ENCODE measurements around the gene FMN1. TPM values are rescaled to one million over a fixed set of nuclear protein-coding genes. Genes with fewer than 3 reads are reported as not detected.

The FMN1 gene
- total and polyA plus RNA-seq, 5 donors from 2014 or later = 0.32 to 8.9 (median 0.36) TPM; not detected in 2

DNA sequence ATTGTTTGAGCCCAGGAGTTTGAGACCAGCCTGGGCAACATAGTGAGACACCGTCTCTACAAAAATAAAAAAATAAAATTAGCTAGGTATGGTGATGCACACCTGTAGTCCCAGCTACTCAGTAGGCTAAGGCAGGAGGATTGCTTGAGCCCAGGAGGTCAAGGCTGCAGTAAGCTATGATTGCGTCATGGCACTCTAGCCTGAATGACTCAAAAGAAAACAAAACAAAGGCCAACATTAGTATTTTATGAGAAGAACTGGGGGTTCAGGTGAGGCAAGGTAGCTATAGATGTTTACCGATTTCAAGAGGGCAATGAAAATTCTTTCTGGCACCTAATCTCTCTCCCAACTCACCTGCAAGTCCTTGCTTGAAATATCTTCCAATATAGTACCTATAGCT lies 399.5 kb downstream of the FMN1 start:
- H3K27me3 Mint-ChIP-seq = peaks cover 11% of the 10 kb centered on the region
- H3K27ac Mint-ChIP-seq = no peak overlapping the region
- no peak for DNase-seq
- H3K4me3 Mint-ChIP-seq = no peak overlapping the region
- H3K36me3 Mint-ChIP-seq = no peaks in the 10 kb centered on the region
- Histone ChIP-seq H3K36me3 (ENCODE audit: control insufficient read depth, insufficient read depth, low read length) (peaks cover 2% of the 10 kb centered on the region), H3K4me3 (ENCODE audit: low read depth, low read length) (no peak overlapping the region), H3K27me3 (ENCODE audit: control insufficient read depth, insufficient read depth, low read length) (no peaks in the 10 kb centered on the region), H3K4me1 (ENCODE audit: control insufficient read depth, insufficient read depth, low read length, poor library complexity, severe bottlenecking) (no peaks in the 10 kb centered on the region), H3K27ac (ENCODE audit: insufficient read depth, low read length, poor library complexity, severe bottlenecking) (no peak overlapping the region), H3K9me3 (ENCODE audit: control insufficient read depth in 2 of 2, low read length in 2 of 2) (no peaks in the 10 kb centered on the region)
- no peak for ATAC-seq (ENCODE audit: low read depth in 2 of 2)
- no peaks in the 10 kb centered on the region for H3K4me1 Mint-ChIP-seq
- no peaks in the 10 kb centered on the region for H3K9me3 Mint-ChIP-seq

DNA sequence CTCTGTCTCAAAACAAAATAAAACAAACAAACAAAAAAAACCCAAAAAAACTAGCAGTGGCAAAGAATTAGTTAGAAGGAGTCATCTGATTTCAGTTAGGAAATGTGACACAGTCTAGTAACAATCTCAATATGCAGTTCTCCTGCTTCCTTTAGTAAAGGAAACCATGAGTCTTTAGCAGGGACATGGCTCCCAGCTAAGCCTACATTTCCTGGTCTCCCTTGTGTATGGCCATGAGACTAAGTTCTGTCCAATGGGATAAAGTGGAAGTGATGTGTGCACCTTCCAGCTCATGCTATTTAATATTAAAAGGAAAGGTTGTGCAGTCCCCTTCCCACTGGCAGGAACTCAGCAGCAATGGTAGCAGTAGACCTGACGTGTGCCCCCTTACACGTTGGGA lies 402.1 kb downstream of the FMN1 start:
- H3K27me3 Mint-ChIP-seq = peaks cover 6% of the 10 kb centered on the region
- DNase-seq (no peak), ATAC-seq (ENCODE audit: low read depth in 2 of 2) (no peak)
- no peaks in the 10 kb centered on the region for H3K36me3 ChIP-seq (ENCODE audit: control insufficient read depth, insufficient read depth, low read length)
- no peaks in the 10 kb centered on the region for H3K9me3 Mint-ChIP-seq
- H3K27ac ChIP-seq (ENCODE audit: insufficient read depth, low read length, poor library complexity, severe bottlenecking) = no peak overlapping the region
- no peaks in the 10 kb centered on the region for H3K36me3 Mint-ChIP-seq
- H3K27me3 ChIP-seq (ENCODE audit: control insufficient read depth, insufficient read depth, low read length) = no peaks in the 10 kb centered on the region
- H3K9me3 ChIP-seq (ENCODE audit: control insufficient read depth in 2 of 2, low read length in 2 of 2) = no peaks in the 10 kb centered on the region
- H3K4me1 Mint-ChIP-seq = no peaks in the 10 kb centered on the region
- H3K27ac Mint-ChIP-seq = no peak overlapping the region
- no peaks in the 10 kb centered on the region for H3K4me1 ChIP-seq (ENCODE audit: control insufficient read depth, insufficient read depth, low read length, poor library complexity, severe bottlenecking)
- H3K4me3 Mint-ChIP-seq = no peak overlapping the region
- H3K4me3 ChIP-seq (ENCODE audit: low read depth, low read length) = no peak overlapping the region

DNA sequence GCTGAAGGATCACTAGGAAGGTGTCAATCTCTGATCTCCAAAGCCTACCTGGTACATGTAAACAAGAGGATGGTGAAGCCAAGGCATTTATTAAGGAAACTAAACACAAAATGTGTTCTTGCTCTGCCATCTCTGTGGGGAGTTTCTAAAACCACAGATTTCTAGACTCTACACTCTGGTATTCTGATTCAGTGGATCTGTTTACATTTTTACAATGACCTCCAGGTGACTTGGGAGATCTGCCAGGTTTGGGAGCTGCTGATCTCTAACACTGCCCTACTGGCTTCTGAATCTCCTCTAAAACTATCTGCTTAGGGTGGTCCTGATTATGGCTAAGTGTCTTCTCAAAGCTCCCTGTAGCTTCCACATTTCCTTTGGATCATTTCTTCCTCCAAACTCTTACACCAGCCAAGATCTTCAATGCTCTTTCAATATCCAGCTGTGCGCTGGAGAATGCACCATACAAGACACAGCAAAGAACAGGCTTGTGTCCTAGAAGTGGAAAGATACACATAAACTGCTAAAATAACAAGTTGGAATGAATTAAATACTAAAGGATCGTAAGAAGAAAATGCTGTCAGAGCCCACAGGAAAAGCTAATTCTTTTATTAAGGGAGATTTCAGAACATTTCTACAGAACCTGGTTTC lies 404.0 kb downstream of the FMN1 start:
- Mint-ChIP-seq H3K9me3 (no peaks in the 10 kb centered on the region), H3K27me3 (peaks cover 6% of the 10 kb centered on the region), H3K4me3 (no peak overlapping the region), H3K36me3 (no peaks in the 10 kb centered on the region), H3K27ac (no peak overlapping the region), H3K4me1 (no peaks in the 10 kb centered on the region)
- no peaks in the 10 kb centered on the region for H3K36me3 ChIP-seq (ENCODE audit: control insufficient read depth, insufficient read depth, low read length)
- H3K4me1 ChIP-seq (ENCODE audit: control insufficient read depth, insufficient read depth, low read length, poor library complexity, severe bottlenecking) = no peaks in the 10 kb centered on the region
- no peak for ATAC-seq (ENCODE audit: low read depth in 2 of 2)
- no peaks in the 10 kb centered on the region for H3K27me3 ChIP-seq (ENCODE audit: control insufficient read depth, insufficient read depth, low read length)
- no peak for DNase-seq
- H3K27ac ChIP-seq (ENCODE audit: insufficient read depth, low read length, poor library complexity, severe bottlenecking) = no peak overlapping the region
- H3K9me3 ChIP-seq (ENCODE audit: control insufficient read depth in 2 of 2, low read length in 2 of 2) = no peaks in the 10 kb centered on the region
- H3K4me3 ChIP-seq (ENCODE audit: low read depth, low read length) = no peak overlapping the region

DNA sequence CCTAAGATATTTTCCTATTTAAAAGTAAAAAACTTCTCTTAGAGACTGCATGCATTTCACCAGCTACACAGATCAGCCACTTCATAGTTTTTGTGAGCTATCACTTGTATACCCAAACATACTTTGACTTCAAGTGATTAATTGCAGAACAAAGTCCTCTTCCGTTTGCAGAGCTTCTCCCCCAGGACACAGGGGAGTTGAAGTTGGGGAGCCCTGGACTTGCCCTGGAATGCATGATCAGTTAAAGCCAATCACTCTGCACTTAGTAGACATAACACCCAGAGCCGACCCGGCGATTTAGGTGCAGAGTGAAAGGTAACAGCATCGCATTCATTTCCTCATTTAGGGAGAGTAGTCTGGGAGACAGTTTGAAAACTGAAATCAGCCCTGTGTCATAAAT lies 406.6 kb downstream of the FMN1 start:
- no peak for ATAC-seq (ENCODE audit: low read depth in 2 of 2)
- H3K27ac Mint-ChIP-seq = no peak overlapping the region
- H3K4me3 Mint-ChIP-seq = no peak overlapping the region

DNA sequence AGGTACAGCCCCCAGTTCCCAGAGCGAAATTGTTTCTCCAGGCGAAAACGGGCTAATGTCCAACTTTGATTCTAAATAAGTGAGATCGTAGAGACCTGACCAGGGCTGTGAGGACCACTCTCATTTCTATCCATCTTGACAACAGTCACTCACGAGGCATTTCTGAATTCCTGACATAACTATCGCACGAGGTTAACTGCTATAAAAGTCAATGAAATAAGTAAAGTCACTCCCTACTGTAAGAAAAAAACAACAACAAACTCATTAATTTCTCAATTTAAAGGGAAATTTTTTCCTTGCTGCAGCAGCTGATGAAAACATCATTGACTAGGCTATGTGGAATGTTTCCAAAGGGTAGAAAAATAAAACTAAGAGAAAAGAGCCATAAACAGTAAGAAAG lies 407.6 kb downstream of the FMN1 start:
- no peak overlapping the region for H3K4me3 Mint-ChIP-seq
- no peaks in the 10 kb centered on the region for H3K9me3 ChIP-seq (ENCODE audit: control insufficient read depth in 2 of 2, low read length in 2 of 2)
- no peak overlapping the region for H3K27ac ChIP-seq (ENCODE audit: insufficient read depth, low read length, poor library complexity, severe bottlenecking)
- peaks cover 3% of the 10 kb centered on the region for H3K27me3 Mint-ChIP-seq
- no peak overlapping the region for H3K27ac Mint-ChIP-seq
- no peaks in the 10 kb centered on the region for H3K36me3 ChIP-seq (ENCODE audit: control insufficient read depth, insufficient read depth, low read length)
- no peaks in the 10 kb centered on the region for H3K9me3 Mint-ChIP-seq
- H3K36me3 Mint-ChIP-seq = no peaks in the 10 kb centered on the region
- H3K4me1 Mint-ChIP-seq = no peaks in the 10 kb centered on the region
- DNase-seq (no peak), ATAC-seq (ENCODE audit: low read depth in 2 of 2) (no peak)
- H3K4me1 ChIP-seq (ENCODE audit: control insufficient read depth, insufficient read depth, low read length, poor library complexity, severe bottlenecking) = no peaks in the 10 kb centered on the region
- no peak overlapping the region for H3K4me3 ChIP-seq (ENCODE audit: low read depth, low read length)
- no peaks in the 10 kb centered on the region for H3K27me3 ChIP-seq (ENCODE audit: control insufficient read depth, insufficient read depth, low read length)

More for the DNA sequence above, 406.6 kb downstream of the FMN1 start:
- Mint-ChIP-seq H3K4me1 (no peaks in the 10 kb centered on the region), H3K36me3 (no peaks in the 10 kb centered on the region), H3K27me3 (peaks cover 6% of the 10 kb centered on the region), H3K9me3 (no peaks in the 10 kb centered on the region)
- no peaks in the 10 kb centered on the region for H3K9me3 ChIP-seq (ENCODE audit: control insufficient read depth in 2 of 2, low read length in 2 of 2)
- no peaks in the 10 kb centered on the region for H3K27me3 ChIP-seq (ENCODE audit: control insufficient read depth, insufficient read depth, low read length)
- H3K36me3 ChIP-seq (ENCODE audit: control insufficient read depth, insufficient read depth, low read length) = no peaks in the 10 kb centered on the region
- H3K27ac ChIP-seq (ENCODE audit: insufficient read depth, low read length, poor library complexity, severe bottlenecking) = no peak overlapping the region
- no peak overlapping the region for H3K4me3 ChIP-seq (ENCODE audit: low read depth, low read length)
- no peak for DNase-seq
- no peaks in the 10 kb centered on the region for H3K4me1 ChIP-seq (ENCODE audit: control insufficient read depth, insufficient read depth, low read length, poor library complexity, severe bottlenecking)

DNA sequence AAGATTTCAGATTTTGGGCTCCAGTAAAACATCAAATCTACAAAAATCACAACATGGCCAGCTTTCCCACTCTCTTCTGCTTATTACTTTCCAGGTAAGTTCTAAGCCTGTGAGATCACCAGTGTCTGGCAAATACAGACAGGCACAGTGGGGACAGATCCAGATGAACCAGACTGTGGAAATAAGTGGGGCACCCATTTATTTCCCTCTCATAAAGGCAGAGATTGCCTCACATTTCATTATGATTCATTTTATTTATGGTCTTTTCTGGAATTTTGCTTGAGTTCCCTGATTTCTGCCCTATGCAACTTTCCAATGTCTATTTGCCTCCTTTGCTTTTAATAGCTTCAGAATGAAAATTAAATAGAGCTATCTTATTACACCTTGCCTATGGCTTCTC lies 409.9 kb downstream of the FMN1 start:
- H3K27ac Mint-ChIP-seq = no peak overlapping the region
- Histone ChIP-seq H3K4me3 (ENCODE audit: low read depth, low read length) (no peak overlapping the region), H3K27me3 (ENCODE audit: control insufficient read depth, insufficient read depth, low read length) (peaks cover 2% of the 10 kb centered on the region), H3K9me3 (ENCODE audit: control insufficient read depth in 2 of 2, low read length in 2 of 2) (no peaks in the 10 kb centered on the region), H3K27ac (ENCODE audit: insufficient read depth, low read length, poor library complexity, severe bottlenecking) (no peak overlapping the region), H3K36me3 (ENCODE audit: control insufficient read depth, insufficient read depth, low read length) (no peaks in the 10 kb centered on the region), H3K4me1 (ENCODE audit: control insufficient read depth, insufficient read depth, low read length, poor library complexity, severe bottlenecking) (no peaks in the 10 kb centered on the region)
- H3K9me3 Mint-ChIP-seq = peaks cover 0 to 2% (median 0%) of the 10 kb centered on the region in 7 donors
- no peaks in the 10 kb centered on the region for H3K4me1 Mint-ChIP-seq
- no peak for DNase-seq
- ATAC-seq (ENCODE audit: low read depth in 2 of 2) = no peak
- no peaks in the 10 kb centered on the region for H3K27me3 Mint-ChIP-seq
- H3K4me3 Mint-ChIP-seq = no peak overlapping the region
- H3K36me3 Mint-ChIP-seq = no peaks in the 10 kb centered on the region

DNA sequence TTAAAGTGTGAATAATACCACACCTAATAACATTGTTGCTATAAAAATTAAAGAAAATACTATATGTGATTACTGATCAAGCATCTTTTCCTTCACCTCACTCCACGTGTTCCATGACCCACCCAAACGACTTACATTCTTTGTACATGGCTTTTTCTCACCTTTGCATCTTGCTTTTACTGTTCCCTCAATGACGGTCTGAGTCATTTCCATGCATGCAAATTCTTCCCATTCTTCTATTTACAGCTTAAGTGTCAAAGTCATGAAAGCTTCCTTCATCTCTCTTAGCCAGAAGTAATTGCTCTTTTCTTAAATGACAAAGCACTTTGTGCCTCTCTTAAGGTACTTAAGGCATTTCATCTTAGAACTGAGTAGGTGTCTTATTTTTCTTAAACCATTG lies 412.7 kb downstream of the FMN1 start:
- Mint-ChIP-seq H3K27me3 (no peaks in the 10 kb centered on the region), H3K4me3 (no peak overlapping the region), H3K4me1 (no peaks in the 10 kb centered on the region), H3K36me3 (no peaks in the 10 kb centered on the region), H3K9me3 (peaks cover 0 to 2% (median 2%) of the 10 kb centered on the region in 7 donors), H3K27ac (no peak overlapping the region)
- no peaks in the 10 kb centered on the region for H3K36me3 ChIP-seq (ENCODE audit: control insufficient read depth, insufficient read depth, low read length)
- H3K4me3 ChIP-seq (ENCODE audit: low read depth, low read length) = no peak overlapping the region
- ATAC-seq (ENCODE audit: low read depth in 2 of 2) = no peak
- peaks cover 4 to 7% of the 10 kb centered on the region in 2 experiments for H3K9me3 ChIP-seq (ENCODE audit: control insufficient read depth in 2 of 2, low read length in 2 of 2)
- no peaks in the 10 kb centered on the region for H3K4me1 ChIP-seq (ENCODE audit: control insufficient read depth, insufficient read depth, low read length, poor library complexity, severe bottlenecking)
- no peak for DNase-seq
- H3K27me3 ChIP-seq (ENCODE audit: control insufficient read depth, insufficient read depth, low read length) = peaks cover 2% of the 10 kb centered on the region
- no peak overlapping the region for H3K27ac ChIP-seq (ENCODE audit: insufficient read depth, low read length, poor library complexity, severe bottlenecking)

DNA sequence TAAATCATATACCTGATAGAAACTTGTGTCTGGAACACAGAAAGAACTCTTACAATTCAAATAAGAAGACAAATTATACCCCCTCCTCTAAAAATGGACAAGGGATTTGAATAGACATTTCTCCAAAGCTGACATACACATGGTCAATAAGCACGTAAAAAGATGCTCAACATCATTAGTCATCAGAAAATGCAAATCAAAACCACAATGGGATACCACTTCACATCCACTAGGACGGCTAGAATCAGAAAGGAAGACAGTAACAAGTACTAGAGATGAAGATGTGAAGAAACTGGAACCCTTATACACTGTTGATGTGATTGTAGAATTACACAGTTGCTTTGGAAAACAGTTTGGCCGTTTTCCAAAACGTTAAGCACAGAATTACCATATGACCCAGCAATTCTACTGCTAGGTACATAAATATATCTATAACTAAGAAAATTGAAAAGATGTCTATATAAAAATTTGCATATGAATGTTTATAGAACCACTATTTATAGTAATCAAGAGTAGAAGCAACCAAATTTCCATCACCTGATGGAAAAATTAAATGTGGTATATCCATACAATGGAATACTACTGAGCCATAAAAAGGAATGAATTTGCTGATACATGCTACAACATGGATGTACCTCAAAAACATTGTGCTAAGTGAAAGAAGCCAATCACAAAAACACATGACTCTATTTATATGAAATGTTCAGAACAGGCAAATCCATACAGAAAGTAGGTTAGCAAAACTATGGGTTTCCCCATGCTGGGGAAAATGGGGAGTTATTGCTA lies 415.9 kb downstream of the FMN1 start:
- Mint-ChIP-seq H3K27ac (no peak overlapping the region), H3K27me3 (peaks cover 4% of the 10 kb centered on the region), H3K4me3 (no peak overlapping the region), H3K9me3 (peaks cover 0 to 8% (median 2%) of the 10 kb centered on the region in 7 donors), H3K36me3 (no peaks in the 10 kb centered on the region), H3K4me1 (no peaks in the 10 kb centered on the region)
- Histone ChIP-seq H3K36me3 (ENCODE audit: control insufficient read depth, insufficient read depth, low read length) (no peaks in the 10 kb centered on the region), H3K27ac (ENCODE audit: insufficient read depth, low read length, poor library complexity, severe bottlenecking) (no peak overlapping the region), H3K27me3 (ENCODE audit: control insufficient read depth, insufficient read depth, low read length) (peaks cover 2% of the 10 kb centered on the region), H3K4me1 (ENCODE audit: control insufficient read depth, insufficient read depth, low read length, poor library complexity, severe bottlenecking) (no peaks in the 10 kb centered on the region), H3K4me3 (ENCODE audit: low read depth, low read length) (no peak overlapping the region), H3K9me3 (ENCODE audit: control insufficient read depth in 2 of 2, low read length in 2 of 2) (peaks cover 4 to 7% of the 10 kb centered on the region in 2 experiments)
- ATAC-seq (ENCODE audit: low read depth in 2 of 2) (no peak), DNase-seq (no peak)

All from CD4-positive, CD25-positive, alpha-beta regulatory T cell (primary cell).